Motor neuron (in vitro differentiated cells): ENCODE data around the gene MGLL. TPM values are rescaled to one million over a fixed set of nuclear protein-coding genes. Genes with fewer than 3 reads are reported as not detected.

Experiments
- ATAC-seq, 8 experiments: fragments of 200-7000 bp; cut with Tn5 transposase; replicated peaks in 6 of 8; 2 replicates each; pipeline ENCODE4 v1.8.0; 2021; ENCODE audit warnings: mild to moderate bottlenecking in 8 of 8, moderate library complexity in 8 of 8
- H3K27ac ChIP-seq, 2 donors: fragments of 250-450 bp; sonication (Bioruptor Pico); 2 replicates each; pipeline ENCODE4 v1.9.0; 2021; ENCODE audit warnings: antibody characterized with exemption in 2 of 2, mild to moderate bottlenecking in 2 of 2, moderate library complexity in 1 of 2
- H3K4me1 ChIP-seq, 2 donors: fragments of 250-450 bp; sonication (Bioruptor Pico); replicated peaks in 1 of 2; 2 replicates each; pipeline ENCODE4 v1.6.1; 2021; ENCODE audit warnings: antibody characterized with exemption in 2 of 2, mild to moderate bottlenecking in 2 of 2, moderate library complexity in 1 of 2
- H3K4me3 ChIP-seq, 5 donors: fragments of 250-450 bp; sonication (Bioruptor Pico); 2 replicates each; pipeline ENCODE4 v1.9.0; 2021; ENCODE audit warnings: antibody characterized with exemption in 5 of 5, mild to moderate bottlenecking in 5 of 5, moderate library complexity in 4 of 5
- WGBS, 10 experiments: fragments of 450-650 bp; shearing (Covaris generic); methylation state at CpG; one replicate each; pipeline ENCODE4 v1.0.0; 2022; 5-methylcytosine and 5-hydroxymethylcytosine counted together
- in situ Hi-C, 9 experiments: fragments of 400-800 bp; cut with MboI; loops; one replicate each; pipeline ENCODE4 v1.15.0; 2021; ENCODE audit warnings: low sequenced_read_pairs in 9 of 9, low pct_unique_long_range_greater_than_20kb in 2 of 9; ENCODE audit not compliant: unreplicated experiment in 9 of 9
- total RNA-seq, 8 experiments: library from RNA; unstranded; fragments of 300-600 nt; gene quantifications; 2 replicates each; pipeline versions ENCODE4 v1.2.3 to v1.2.4, GENCODE V29; 2022

The MGLL gene
- total RNA-seq, 8 experiments from 2014 or later, result 0.43 to 69.2 (median 4.5) TPM

GRCh38 chr3:127771746-127772145, 50.6 kb downstream of the MGLL start:
- Histone ChIP-seq H3K27ac (no peak overlapping the region), H3K4me1 (peaks cover 0 to 5% of the 10 kb centered on the region in 2 donors), H3K4me3 (no peak overlapping the region)
- in situ Hi-C loops, result no loop called here
- ATAC-seq, result no peak
- 85 to 100% (median 100%) methylated on average over 1 to 5 of the region's 7 CpGs; no CpG with 5 or more reads in 2 of the 10 experiments for WGBS, 10 experiments

GRCh38 chr3:127770671-127771355, 51.5 kb downstream of the MGLL start:
- Histone ChIP-seq H3K4me3 (no peak overlapping the region), H3K4me1 (peaks cover 0 to 5% of the 10 kb centered on the region in 2 donors), H3K27ac (no peak overlapping the region)
- no peak for ATAC-seq
- 79 to 100% (median 80%) methylated on average over 1 to 6 of the region's 6 CpGs; no CpG with 5 or more reads in 3 of the 10 experiments for WGBS, 10 experiments
- in situ Hi-C loops, result no loop called here

GRCh38 chr3:127769284-127770081, 52.8 kb downstream of the MGLL start:
- no peak for ATAC-seq
- Histone ChIP-seq H3K4me1 (no peaks in the 10 kb centered on the region), H3K4me3 (no peak overlapping the region), H3K27ac (no peak overlapping the region)
- WGBS, 10 experiments, result 67 to 100% (median 82%) methylated on average over 1 to 5 of the region's 13 CpGs; no CpG with 5 or more reads in 5 of the 10 experiments
- in situ Hi-C loops, result no loop called here

- H3K27ac ChIP-seq, result no peak overlapping the region
- no peaks in the 10 kb centered on the region for H3K4me1 ChIP-seq
- WGBS, 10 experiments, result 0 to 100% (median 66%) methylated on average over 1 to 3 of the region's 4 CpGs
- in situ Hi-C loops, result no loop called here
- ATAC-seq, result peak in 3 of 8 experiments; percentile 83 to 90 (median 90)
- no peak overlapping the region for H3K4me3 ChIP-seq
Observed at GRCh38 chr3:127768346-127769008, 53.8 kb downstream of the MGLL start.

GRCh38 chr3:127767126-127767525, 55.2 kb downstream of the MGLL start:
- no peak overlapping the region for H3K4me3 ChIP-seq
- no peak for ATAC-seq
- WGBS, 10 experiments, result 25 to 100% (median 56%) methylated on average over 1 of the region's 1 CpG; no CpG with 5 or more reads in 5 of the 10 experiments
- in situ Hi-C loops, result no loop called here
- peaks cover 0 to 4% of the 10 kb centered on the region in 2 donors for H3K4me1 ChIP-seq
- no peak overlapping the region for H3K27ac ChIP-seq

GRCh38 chr3:127765735-127766134, 56.6 kb downstream of the MGLL start:
- WGBS, 10 experiments, result 80 to 100% (median 93%) methylated on average over 1 to 6 of the region's 7 CpGs; no CpG with 5 or more reads in 3 of the 10 experiments
- Histone ChIP-seq H3K27ac (no peak overlapping the region), H3K4me1 (peaks cover 0 to 4% of the 10 kb centered on the region in 2 donors), H3K4me3 (no peak overlapping the region)
- in situ Hi-C loops, result no loop called here
- ATAC-seq, result no peak

- in situ Hi-C loops, result no loop called here
- H3K27ac ChIP-seq, result no peak overlapping the region
- ATAC-seq, result peak in 3 of 8 experiments; percentile 5 to 34 (median 9)
- H3K4me3 ChIP-seq, result no peak overlapping the region
- peaks cover 0 to 4% of the 10 kb centered on the region in 2 donors for H3K4me1 ChIP-seq
- WGBS, 10 experiments, result 4 to 100% (median 68%) methylated on average over 1 to 5 of the region's 5 CpGs
Observed at GRCh38 chr3:127764841-127765362, 57.4 kb downstream of the MGLL start.

GRCh38 chr3:127764301-127764700, 58.0 kb downstream of the MGLL start:
- peaks cover 0 to 4% of the 10 kb centered on the region in 2 donors for H3K4me1 ChIP-seq
- no peak overlapping the region for H3K4me3 ChIP-seq
- no peak overlapping the region for H3K27ac ChIP-seq
- no peak for ATAC-seq
- in situ Hi-C loops, result no loop called here
- 58 to 100% (median 71%) methylated on average over 1 to 6 of the region's 8 CpGs; no CpG with 5 or more reads in 3 of the 10 experiments for WGBS, 10 experiments

GRCh38 chr3:127763816-127764215, 58.5 kb downstream of the MGLL start:
- WGBS, 10 experiments, result 60 to 80% (median 71%) methylated on average over 1 to 3 of the region's 7 CpGs; no CpG with 5 or more reads in 7 of the 10 experiments
- no peak for ATAC-seq
- H3K4me1 ChIP-seq, result peaks cover 0 to 4% of the 10 kb centered on the region in 2 donors
- no peak overlapping the region for H3K27ac ChIP-seq
- no peak overlapping the region for H3K4me3 ChIP-seq
- in situ Hi-C loops, result no loop called here

- in situ Hi-C loops, result no loop called here
- 100% methylated on average over 1 to 4 of the region's 8 CpGs; no CpG with 5 or more reads in 7 of the 10 experiments for WGBS, 10 experiments
- Histone ChIP-seq H3K27ac (no peak overlapping the region), H3K4me3 (no peak overlapping the region), H3K4me1 (peaks cover 0 to 4% of the 10 kb centered on the region in 2 donors)
- ATAC-seq, result no peak
Observed at GRCh38 chr3:127763337-127763736, 59.0 kb downstream of the MGLL start.

- H3K4me1 ChIP-seq, result peaks cover 0 to 4% of the 10 kb centered on the region in 2 donors
- ATAC-seq, result no peak
- 43 to 100% (median 70%) methylated on average over 1 of the region's 1 CpG; no CpG with 5 or more reads in 6 of the 10 experiments for WGBS, 10 experiments
- H3K4me3 ChIP-seq, result no peak overlapping the region
- in situ Hi-C loops, result no loop called here
- H3K27ac ChIP-seq, result no peak overlapping the region
Observed at GRCh38 chr3:127762787-127763105, 59.6 kb downstream of the MGLL start.

GRCh38 chr3:127762077-127762786, 60.1 kb downstream of the MGLL start:
- in situ Hi-C loops, result no loop called here
- ATAC-seq, result peak in 5 of 8 experiments; percentile 44 to 67 (median 55)
- Histone ChIP-seq H3K4me3 (no peak overlapping the region), H3K27ac (no peak overlapping the region), H3K4me1 (peaks cover 0 to 4% of the 10 kb centered on the region in 2 donors)
- WGBS, 10 experiments, result 30 to 88% (median 61%) methylated on average over 2 to 14 of the region's 15 CpGs; no CpG with 5 or more reads in 2 of the 10 experiments
